ENCODE data around the gene HS3ST3A1.
"Not testable (repeated sequence)": the region's sequence is repeated elsewhere in the genome, so short reads cannot be mapped to it uniquely, and the experiment has no call there.

HS3ST3A1 gene

GRCh38 chr17:13534946-13535345 lies 66.8 kb downstream of the HS3ST3A1 start:
- no peak for DNase-seq

- DNase-seq, result no peak
Measured at GRCh38 chr17:13531721-13532120, 70.0 kb downstream of the HS3ST3A1 start.

GRCh38 chr17:13525876-13526275 lies 75.9 kb downstream of the HS3ST3A1 start:
- DNase-seq, result no peak

DNA sequence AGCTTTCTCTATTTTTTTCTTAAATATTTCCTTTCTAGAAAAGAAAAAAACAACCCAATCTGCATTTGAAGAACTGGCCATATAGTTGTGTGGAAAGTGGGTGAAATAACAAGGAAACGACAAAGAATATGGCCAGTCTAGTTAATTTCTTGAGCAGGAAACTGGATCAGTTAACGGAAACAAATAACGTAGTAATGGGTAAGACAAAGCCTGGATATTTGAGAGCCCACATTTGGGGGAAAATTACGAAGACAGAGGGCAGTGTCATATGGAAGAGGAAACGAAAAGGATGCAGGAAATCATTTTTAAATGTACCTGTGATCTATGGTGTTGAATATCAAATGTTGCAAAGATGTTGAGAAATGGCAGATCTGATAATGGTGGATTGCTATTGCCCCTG lies 78.6 kb downstream of the HS3ST3A1 start:
- DNase-seq, result no peak

GRCh38 chr17:13522749-13523148 lies 79.0 kb downstream of the HS3ST3A1 start:
- DNase-seq, result no peak

DNA sequence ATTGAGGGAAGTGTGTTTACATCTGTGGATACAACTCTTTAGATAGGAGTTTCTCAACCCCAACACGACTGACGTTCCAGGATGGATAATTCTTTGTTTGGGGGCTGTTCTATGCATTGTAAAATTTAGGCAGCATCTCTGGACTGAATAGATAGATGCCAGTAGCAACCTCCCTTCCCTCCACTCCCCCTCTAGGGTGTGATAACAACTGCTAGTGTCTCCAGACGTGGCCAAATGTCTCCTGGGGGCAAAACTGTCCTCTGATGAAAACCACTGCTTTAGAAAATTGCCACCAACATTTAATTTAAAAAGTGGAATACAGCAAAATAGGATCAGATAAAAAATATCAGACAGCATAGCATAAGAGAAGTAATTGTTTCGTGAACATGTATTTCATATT lies 79.9 kb downstream of the HS3ST3A1 start:
- no peak for DNase-seq

DNA sequence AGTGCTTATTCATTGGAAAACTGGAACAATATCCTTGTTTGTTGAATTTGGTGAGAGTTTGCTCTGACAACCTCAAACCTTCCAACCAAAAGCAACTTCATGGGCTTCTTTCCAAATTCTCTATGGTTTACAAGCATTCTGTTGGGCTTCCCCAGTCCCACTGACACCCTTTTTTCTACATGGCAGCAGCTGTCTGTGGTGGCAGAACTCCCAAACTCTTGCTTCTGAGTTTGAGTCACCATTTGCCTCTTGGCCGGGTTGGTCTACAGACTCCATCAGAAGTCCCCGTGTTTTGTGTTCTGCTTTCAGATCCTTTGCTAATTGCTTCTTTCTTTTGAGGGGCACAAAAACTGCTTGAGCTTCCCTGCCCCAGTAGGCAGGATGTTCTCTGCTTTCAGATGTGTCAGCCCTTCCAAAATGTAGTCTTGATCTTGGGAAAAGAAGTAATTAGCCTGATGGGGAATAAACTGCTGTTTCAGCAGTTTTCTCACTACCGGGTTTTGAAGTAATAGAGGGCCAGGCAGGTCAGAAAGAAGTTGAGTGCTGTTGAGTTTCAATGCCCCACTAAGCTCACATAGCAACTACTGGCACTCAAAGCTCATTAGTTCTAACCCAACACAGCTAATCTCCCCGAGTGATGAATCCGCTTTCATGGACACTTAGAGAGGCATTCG lies 80.7 kb downstream of the HS3ST3A1 start:
- DNase-seq, result no peak

- no peak for DNase-seq
Measured at GRCh38 chr17:13518261-13519000, 83.3 kb downstream of the HS3ST3A1 start.

DNA sequence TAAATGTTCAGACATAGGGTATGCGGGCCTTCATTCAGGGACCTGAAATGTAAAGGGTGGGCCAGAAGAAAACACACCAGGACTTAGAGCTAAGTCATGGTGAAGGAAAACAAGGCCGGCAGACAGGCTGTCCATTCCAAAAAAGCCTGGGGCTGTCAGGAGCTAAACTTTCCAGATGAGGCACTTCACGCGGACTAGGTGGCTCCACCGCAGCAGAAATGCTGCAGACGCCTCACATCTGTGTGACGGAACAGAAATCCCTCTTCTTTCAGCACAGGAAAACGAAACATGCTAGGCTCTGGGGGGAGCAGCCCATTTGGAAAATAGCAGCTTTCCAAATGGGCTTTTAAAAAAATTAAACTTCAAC lies 88.7 kb downstream of the HS3ST3A1 start:
- no peak for DNase-seq

DNA sequence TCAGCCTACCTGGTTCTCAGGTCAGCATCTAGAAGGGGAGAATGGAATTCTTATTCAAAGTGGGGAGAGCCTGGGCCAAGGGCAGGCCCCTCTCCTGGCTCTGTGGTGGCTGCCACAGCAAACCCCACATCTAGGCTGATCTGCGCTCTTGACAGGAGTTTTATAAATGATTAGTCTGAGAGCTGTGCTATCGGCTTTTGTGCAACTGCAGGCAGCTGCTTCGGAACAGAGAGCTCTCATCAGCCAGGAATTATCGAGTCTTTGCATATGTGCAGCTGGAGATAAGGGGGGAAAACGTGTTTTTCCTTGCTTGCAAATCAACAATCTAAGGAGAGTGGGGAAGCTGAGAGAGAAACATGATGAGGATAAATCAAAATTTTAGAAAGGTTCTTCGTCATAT lies 91.7 kb downstream of the HS3ST3A1 start:
- no peak for DNase-seq

- no peak for DNase-seq
Measured at GRCh38 chr17:13509527-13509926, 92.2 kb downstream of the HS3ST3A1 start.

DNA sequence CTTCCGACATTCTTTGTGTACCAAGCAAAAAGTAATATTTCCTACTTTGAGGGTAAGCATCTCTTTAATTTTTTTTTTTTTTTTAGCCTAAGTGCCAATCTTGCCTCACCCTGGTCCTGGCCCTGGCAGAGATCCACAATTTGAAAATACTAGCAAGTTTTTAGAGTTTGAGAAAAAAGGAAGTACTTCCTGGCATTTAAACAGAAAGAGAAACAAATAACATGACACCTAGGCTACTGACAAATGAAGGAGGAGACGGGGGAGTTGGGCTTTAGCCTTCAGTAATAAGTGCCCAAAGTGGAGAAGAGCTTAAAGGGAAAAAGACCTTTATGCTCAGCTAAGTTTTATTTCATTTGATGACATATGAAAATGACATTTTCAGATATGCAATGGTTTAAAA lies 92.8 kb downstream of the HS3ST3A1 start:
- DNase-seq, result no peak

GRCh38 chr17:13503526-13503925 lies 98.2 kb downstream of the HS3ST3A1 start:
- DNase-seq, result no peak

GRCh38 chr17:13502263-13502662 lies 99.5 kb downstream of the HS3ST3A1 start:
- DNase-seq, result no peak

DNA sequence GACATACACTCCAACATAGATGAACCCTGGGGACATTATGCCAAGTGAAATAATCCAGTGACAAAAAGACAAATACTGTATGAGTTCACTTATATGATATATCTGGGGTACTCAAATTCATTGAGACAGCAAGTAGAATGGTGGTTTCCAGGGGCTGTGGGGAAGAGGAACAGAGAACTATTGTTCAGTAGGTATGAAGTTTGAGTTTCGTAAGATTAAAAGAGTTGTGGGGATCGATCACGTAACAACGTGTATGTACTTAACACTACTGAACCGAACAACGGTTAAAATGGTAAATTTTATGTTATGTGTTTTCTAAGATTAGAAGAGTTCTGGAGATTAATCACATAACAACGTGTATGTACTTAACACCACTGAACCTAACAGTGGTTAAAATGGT lies 100.8 kb downstream of the HS3ST3A1 start:
- DNase-seq, result no peak

DNA sequence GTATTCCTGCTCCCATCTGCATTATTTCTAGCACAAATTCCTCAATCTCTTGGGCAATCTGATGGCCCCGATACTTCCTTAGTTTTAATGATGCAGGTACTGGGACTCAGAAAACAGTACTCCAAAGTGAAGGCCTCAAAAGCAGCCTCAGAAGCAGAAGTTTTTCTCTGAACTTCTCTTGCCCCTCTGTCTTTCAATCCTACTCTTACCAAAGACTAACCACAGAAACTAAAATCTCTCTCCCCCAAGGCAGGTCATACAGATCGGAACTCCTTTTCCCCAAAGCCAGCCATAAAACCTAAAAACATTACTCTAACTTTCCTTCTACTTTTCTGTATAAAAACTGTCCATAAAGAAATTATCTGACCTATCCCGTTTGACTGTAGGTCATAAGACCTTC lies 103.5 kb downstream of the HS3ST3A1 start:
- DNase-seq, result no peak

- not testable (repeated sequence) for DNase-seq
Measured at GRCh38 chr17:13496553-13497056, 105.1 kb downstream of the HS3ST3A1 start.

- no peak for DNase-seq
Measured at GRCh38 chr17:13495423-13495822, 106.3 kb downstream of the HS3ST3A1 start.

DNA sequence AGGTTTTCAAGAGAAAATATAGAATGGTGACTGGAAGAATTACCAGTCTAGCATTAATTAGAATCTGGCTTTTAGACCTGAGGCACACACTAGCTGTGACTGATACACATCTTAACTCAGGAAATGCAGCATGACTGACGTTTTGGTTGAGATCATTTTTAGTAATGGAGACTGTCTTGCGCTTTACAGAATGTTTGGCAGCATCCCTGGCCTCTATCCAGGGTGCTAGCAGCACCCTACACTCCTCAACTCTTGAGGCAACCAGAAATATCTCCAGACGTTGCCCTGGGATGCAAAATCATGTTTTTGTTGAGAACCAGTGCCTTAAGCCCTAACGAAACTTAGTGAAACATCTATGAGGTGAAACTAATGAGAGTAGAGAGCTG lies 109.0 kb downstream of the HS3ST3A1 start:
- DNase-seq, result no peak

DNA sequence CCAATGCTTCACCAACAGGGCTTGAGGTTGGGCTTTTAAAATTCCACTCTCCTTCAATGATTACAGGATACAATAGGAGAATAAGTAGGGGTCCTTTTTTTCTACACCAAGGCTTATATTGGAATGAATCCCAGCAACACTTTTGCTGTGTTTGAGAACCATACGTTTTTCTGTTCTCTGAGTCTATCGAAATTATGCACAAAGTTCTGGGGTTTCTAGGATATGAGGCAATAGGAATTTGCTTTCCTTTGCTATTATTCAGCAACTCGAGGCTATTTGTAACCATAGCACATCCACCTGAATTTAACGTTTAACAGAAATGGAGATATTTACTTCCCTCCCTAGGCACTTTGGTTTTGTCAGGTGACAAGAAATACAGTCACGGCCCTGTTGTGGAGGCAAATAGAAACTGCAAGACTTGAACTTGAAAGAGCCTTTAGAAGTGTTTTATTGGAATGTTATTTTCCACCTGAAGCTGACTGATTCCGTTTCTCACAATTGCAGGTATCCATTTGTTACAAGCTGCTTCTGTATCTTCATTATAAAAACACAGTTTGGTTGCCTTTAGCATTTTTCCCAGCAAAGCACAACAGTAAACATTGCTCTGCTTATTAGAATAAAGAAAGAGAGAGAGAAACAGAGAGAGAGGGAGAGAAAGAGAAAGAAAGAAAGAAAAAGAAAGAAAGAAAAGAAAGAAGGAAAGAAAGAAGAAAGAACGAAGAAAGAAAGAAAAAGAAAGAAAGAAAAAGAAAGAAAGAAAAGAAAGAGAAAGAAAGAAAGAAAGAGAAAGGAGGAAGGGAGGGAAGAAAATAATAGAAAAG lies 109.6 kb downstream of the HS3ST3A1 start:
- no peak for DNase-seq

GRCh38 chr17:13491491-13491890 lies 110.2 kb downstream of the HS3ST3A1 start:
- DNase-seq, result no peak

- DNase-seq, result no peak
Measured at GRCh38 chr17:13490906-13491482, 110.7 kb downstream of the HS3ST3A1 start.

DNA sequence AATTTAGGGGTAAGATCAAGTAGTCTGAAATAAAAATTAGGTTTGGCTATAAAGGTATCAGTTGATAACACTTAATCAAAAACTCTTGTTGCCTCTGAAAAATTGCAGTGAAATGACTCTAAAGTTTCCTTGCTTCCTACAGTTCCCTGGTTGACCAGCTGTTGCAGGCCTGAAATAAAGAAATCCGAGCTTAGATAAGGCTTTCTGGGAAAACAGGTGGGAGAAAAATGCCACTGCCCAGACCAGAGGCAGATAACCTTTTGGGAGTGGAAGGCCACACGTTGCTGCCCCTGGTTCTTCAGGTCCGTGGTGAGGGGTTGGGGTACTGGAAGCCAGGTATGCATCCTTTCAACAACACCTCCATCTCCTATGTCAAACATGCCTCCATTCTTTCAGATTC lies 111.3 kb downstream of the HS3ST3A1 start:
- no peak for DNase-seq
